Measurements from ENCODE around the gene ABHD8. TPM values are rescaled to one million over a fixed set of nuclear protein-coding genes. Genes with fewer than 3 reads are reported as not detected.

ABHD8 gene
- total and polyA plus RNA-seq, 2 of the 13 experiments (the other 11 are each of a cell fraction or from before 2014, with no cell fraction given) = 6.3 to 7.2 TPM

DNA sequence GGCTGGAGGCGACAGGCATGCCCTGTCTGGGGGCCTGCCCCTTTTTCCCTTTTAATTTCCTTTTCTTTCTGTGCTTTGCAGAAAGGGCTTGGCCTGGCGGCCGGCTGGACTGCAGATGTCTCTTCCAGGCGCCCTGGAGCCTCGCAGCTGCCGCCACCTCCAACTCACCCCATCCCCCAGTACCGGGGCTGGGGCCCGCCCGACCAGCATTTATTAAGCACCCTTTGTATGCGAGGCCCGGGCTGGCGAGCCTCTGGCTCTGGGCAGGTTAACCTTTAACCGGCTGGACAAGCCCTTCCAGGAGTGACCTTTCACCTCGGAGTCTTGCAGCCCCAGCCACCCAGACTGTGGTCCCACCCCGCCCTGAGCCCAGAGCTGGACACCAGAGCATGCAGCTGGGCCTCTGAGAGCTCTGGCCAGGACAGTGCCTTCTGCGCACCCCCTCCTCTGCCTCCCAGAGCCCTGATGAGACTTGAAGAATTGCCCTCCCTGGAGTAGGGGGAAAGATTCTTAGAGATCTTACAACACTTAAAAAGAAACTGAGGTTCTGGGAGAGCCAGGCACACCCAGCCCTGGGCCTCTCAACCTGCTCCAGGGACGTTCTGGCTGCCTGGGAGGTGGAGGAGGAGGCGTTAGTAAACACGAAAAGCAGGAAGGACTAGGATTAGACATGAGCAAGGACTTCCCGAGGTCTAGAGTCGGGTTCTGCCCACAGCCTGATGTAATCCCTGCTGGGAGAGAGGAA, 56.4 kb downstream of the ABHD8 start (continued):
- TF ChIP-seq TSC22D2 (CRISPR knock-in tag; IDR thresholded peaks at IDR 0.05; ENCODE audit: borderline replicate concordance) (no peak), PPARG (CRISPR knock-in tag; conservative IDR thresholded peaks at IDR 0.05) (peak; percentile 88), SMAD3 (CRISPR knock-in tag; IDR thresholded peaks at IDR 0.05) (0 out of 2 replicates have a peak, but pooled peaks have one; percentile 7), NFKB2 (CRISPR knock-in tag; IDR thresholded peaks at IDR 0.05; ENCODE audit: borderline replicate concordance) (no peak), XRCC5 (optimal IDR thresholded peaks at IDR 0.05; ENCODE audit: low read length) (no peak), ZNF788 (CRISPR knock-in tag; IDR thresholded peaks at IDR 0.05; ENCODE audit: borderline replicate concordance) (no peak), ETV5 (CRISPR knock-in tag; IDR thresholded peaks at IDR 0.05; ENCODE audit: borderline replicate concordance) (0 out of 2 replicates have a peak, but pooled peaks have one; percentile 22), NCOR1 (IDR thresholded peaks at IDR 0.05; ENCODE audit: borderline replicate concordance, low read length) (peak; percentile 59; the same call in 1 of the 2 replicates), ZFX (CRISPR knock-in tag; IDR thresholded peaks at IDR 0.05; ENCODE audit: low read depth) (peak; percentile 60; the same call in 1 of the 2 replicates), ZNF292 (CRISPR knock-in tag; IDR thresholded peaks at IDR 0.05; ENCODE audit: borderline replicate concordance, low read depth) (peak; percentile 82), HNF4G (IDR thresholded peaks at IDR 0.05; ENCODE audit: borderline replicate concordance, low read depth, low read length) (peak; percentile 28; the same call in 1 of the 2 replicates), HNF4G (CRISPR knock-in tag; IDR thresholded peaks at IDR 0.05; ENCODE audit: borderline replicate concordance, low read depth) (no peak), PITX1 (CRISPR knock-in tag; IDR thresholded peaks at IDR 0.05) (no peak; the same call in 1 of the 2 replicates), CHD4 (IDR thresholded peaks at IDR 0.05; ENCODE audit: borderline replicate concordance, low read length) (peak; percentile 98; the same call in 1 of the 2 replicates), ETV6 (CRISPR knock-in tag; conservative IDR thresholded peaks at IDR 0.05) (no peak), KDM1A (CRISPR knock-in tag; IDR thresholded peaks at IDR 0.05) (peak; percentile 99), ZNF839 (CRISPR knock-in tag; IDR thresholded peaks at IDR 0.05; ENCODE audit: borderline replicate concordance) (no peak; the same call in 1 of the 2 replicates), RBFOX2 (IDR thresholded peaks at IDR 0.05; ENCODE audit: low read depth, low read length) (peak; percentile 62)
- TF ChIP-seq, protein P1, sequence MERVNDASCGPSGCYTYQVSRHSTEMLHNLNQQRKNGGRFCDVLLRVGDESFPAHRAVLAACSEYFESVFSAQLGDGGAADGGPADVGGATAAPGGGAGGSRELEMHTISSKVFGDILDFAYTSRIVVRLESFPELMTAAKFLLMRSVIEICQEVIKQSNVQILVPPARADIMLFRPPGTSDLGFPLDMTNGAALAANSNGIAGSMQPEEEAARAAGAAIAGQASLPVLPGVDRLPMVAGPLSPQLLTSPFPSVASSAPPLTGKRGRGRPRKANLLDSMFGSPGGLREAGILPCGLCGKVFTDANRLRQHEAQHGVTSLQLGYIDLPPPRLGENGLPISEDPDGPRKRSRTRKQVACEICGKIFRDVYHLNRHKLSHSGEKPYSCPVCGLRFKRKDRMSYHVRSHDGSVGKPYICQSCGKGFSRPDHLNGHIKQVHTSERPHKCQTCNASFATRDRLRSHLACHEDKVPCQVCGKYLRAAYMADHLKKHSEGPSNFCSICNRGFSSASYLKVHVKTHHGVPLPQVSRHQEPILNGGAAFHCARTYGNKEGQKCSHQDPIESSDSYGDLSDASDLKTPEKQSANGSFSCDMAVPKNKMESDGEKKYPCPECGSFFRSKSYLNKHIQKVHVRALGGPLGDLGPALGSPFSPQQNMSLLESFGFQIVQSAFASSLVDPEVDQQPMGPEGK (CRISPR knock-in tag; IDR thresholded peaks at IDR 0.05) = peak; percentile 63
- TF ChIP-seq, protein P2, sequence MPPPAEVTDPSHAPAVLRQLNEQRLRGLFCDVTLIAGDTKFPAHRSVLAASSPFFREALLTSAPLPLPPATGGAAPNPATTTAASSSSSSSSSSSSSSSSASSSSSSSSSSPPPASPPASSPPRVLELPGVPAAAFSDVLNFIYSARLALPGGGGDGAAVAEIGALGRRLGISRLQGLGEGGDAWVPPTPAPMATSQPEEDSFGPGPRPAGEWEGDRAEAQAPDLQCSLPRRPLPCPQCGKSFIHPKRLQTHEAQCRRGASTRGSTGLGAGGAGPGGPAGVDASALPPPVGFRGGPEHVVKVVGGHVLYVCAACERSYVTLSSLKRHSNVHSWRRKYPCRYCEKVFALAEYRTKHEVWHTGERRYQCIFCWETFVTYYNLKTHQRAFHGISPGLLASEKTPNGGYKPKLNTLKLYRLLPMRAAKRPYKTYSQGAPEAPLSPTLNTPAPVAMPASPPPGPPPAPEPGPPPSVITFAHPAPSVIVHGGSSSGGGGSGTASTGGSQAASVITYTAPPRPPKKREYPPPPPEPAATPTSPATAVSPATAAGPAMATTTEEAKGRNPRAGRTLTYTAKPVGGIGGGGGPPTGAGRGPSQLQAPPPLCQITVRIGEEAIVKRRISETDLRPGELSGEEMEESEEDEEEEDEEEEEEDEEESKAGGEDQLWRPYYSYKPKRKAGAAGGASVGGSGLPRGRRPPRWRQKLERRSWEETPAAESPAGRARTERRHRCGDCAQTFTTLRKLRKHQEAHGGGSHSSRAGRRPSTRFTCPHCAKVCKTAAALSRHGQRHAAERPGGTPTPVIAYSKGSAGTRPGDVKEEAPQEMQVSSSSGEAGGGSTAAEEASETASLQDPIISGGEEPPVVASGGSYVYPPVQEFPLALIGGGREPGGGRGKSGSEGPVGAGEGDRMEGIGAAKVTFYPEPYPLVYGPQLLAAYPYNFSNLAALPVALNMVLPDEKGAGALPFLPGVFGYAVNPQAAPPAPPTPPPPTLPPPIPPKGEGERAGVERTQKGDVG (CRISPR knock-in tag; IDR thresholded peaks at IDR 0.05; ENCODE audit: borderline replicate concordance) = no peak
- TF ChIP-seq, protein P3, sequence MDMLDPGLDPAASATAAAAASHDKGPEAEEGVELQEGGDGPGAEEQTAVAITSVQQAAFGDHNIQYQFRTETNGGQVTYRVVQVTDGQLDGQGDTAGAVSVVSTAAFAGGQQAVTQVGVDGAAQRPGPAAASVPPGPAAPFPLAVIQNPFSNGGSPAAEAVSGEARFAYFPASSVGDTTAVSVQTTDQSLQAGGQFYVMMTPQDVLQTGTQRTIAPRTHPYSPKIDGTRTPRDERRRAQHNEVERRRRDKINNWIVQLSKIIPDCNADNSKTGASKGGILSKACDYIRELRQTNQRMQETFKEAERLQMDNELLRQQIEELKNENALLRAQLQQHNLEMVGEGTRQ (IDR thresholded peaks at IDR 0.05; ENCODE audit: low read depth, low read length) = no peak
- TF ChIP-seq, protein P3 (CRISPR knock-in tag; IDR thresholded peaks at IDR 0.05; ENCODE audit: borderline replicate concordance) = no peak
